Erythroblast (primary cell): ENCODE results near the gene AIFM2.

Experiments
- GATA1 ChIP-seq: IDR thresholded peaks from 2 replicates; pipeline ENCODE4 v1.6.1; 2011; ENCODE audit warnings: low read depth, mild to moderate bottlenecking, control low read depth, low read length, moderate library complexity
- POLR2A ChIP-seq: IDR thresholded peaks from 2 replicates; pipeline ENCODE4 v1.6.1; 2011; ENCODE audit warnings: mild to moderate bottlenecking, low read length

DNA sequence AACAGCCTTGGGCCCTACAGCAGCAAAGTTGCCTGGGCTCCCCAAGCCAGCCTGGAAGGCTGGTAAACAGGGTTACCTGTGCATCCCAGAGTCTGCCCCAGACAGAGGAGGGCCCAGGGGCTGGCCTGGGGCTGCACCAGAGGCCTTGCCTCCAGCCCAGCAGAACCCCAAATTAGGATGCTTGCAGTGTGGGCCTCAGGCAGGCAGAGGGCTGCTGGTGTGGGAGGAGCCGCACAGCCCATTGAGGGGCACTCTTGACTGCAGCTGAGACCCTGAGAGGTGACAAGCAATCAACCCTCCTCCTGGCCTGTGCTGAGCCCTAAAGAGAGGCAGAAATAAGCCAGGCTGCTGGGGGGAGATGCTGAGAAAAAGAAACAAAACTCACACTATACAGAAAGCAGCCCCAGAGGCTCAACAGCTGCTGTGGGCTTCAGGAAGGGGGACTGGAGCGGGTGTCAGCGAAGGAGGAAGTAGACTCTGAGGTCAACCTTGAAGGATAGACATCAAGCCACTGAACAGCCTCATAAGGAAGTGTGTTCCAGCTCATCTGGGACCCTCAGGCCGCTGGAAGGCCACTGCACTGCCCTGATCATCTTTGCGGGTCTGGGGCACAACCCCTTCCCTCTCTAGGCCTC is 6.6 kb downstream of the AIFM2 start:
- no peak for TF ChIP-seq POLR2A
- no peak for TF ChIP-seq GATA1
